AG04450 (cell line): ENCODE data around the gene SIN3B. TPM values are rescaled to one million over a fixed set of nuclear protein-coding genes. Genes with fewer than 3 reads are reported as not detected.

Experiments used
- CTCF ChIA-PET: fragments of 300-600, 350-600 bp; formaldehyde crosslinking; extraction: SDS; loops from one replicate; lab custom pipeline; 2022; ENCODE audit warnings: antibody characterized with exemption, inconsistent platforms; lab: Charles Lee
- POLR2A ChIA-PET: fragments of 350-600 bp; formaldehyde crosslinking; extraction: SDS; loops from one replicate; lab custom pipeline; 2021; ENCODE audit warnings: antibody characterized with exemption, inconsistent platforms; lab: Yijun Ruan, JAX
- DNase-seq: peaks from one replicate; pipeline ENCODE4 v3.0.0-alpha.2; 2011; ENCODE audit warnings: low read depth, low spot score
- H3K27ac ChIP-seq: one replicate; pipeline ENCODE4 v1.5.1; 2012; ENCODE audit warnings: low read depth, low read length, control low read depth
- H3K27me3 ChIP-seq: one replicate; pipeline ENCODE4 v1.6.0; 2012; ENCODE audit warnings: low read length; ENCODE audit not compliant: control insufficient read depth, insufficient read depth
- H3K4me3 ChIP-seq: 2 replicates; pipeline ENCODE4 v1.5.1; 2011; ENCODE audit warnings: mild to moderate bottlenecking, low read depth, low read length, control low read depth
- H3K9me3 ChIP-seq: 2 replicates; pipeline ENCODE4 v1.5.1; 2012; ENCODE audit warnings: low read length; ENCODE audit not compliant: control insufficient read depth, insufficient read depth
- polyA plus RNA-seq: library from polyadenylated mRNA; depleted of rRNA; stranded (reverse); fragments of >200 nt; gene quantifications from 2 replicates; pipeline ENCODE4 v1.2.3, GENCODE V29; 2011
- TF ChIP-seq, protein P1 (sequence below): IDR thresholded peaks from 2 replicates; pipeline ENCODE4 v1.5.1; 2011; ENCODE audit warnings: low read depth, low read length, control low read depth, inconsistent platforms

SIN3B gene
- polyA plus RNA-seq, 1 experiment, result 18.8 TPM

DNA sequence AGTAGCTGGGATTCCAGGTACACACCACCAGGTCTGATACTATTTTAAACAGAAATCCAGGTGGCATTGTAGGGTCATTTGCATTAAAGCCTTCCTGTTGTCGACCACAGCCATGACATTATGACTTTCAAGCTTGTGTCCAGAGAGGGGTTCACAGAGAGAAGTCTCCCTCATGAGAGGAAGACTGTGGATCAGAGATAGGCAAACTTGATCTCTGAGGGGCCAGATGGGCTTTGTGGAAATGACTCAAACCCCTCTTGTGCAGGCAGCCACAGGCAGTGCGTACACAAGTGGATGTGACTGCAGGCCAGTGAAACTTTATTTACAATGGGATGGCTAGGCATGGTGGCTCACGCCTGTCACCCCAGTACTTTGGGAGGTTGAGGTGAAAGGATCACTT lies 31.8 kb downstream of the SIN3B start:
- POLR2A ChIA-PET, result interaction anchor here (0.6 kb wide), 1 partner anchor 11 kb away, joined by 3 read pairs; no protein-coding TSS in a partner anchor
- Histone ChIP-seq H3K27ac (no peak overlapping the region), H3K27me3 (no peaks in the 10 kb centered on the region), H3K4me3 (no peak overlapping the region), H3K9me3 (peaks cover 3% of the 10 kb centered on the region; the same call in 1 of the 2 replicates)
- TF ChIP-seq, protein P1, sequence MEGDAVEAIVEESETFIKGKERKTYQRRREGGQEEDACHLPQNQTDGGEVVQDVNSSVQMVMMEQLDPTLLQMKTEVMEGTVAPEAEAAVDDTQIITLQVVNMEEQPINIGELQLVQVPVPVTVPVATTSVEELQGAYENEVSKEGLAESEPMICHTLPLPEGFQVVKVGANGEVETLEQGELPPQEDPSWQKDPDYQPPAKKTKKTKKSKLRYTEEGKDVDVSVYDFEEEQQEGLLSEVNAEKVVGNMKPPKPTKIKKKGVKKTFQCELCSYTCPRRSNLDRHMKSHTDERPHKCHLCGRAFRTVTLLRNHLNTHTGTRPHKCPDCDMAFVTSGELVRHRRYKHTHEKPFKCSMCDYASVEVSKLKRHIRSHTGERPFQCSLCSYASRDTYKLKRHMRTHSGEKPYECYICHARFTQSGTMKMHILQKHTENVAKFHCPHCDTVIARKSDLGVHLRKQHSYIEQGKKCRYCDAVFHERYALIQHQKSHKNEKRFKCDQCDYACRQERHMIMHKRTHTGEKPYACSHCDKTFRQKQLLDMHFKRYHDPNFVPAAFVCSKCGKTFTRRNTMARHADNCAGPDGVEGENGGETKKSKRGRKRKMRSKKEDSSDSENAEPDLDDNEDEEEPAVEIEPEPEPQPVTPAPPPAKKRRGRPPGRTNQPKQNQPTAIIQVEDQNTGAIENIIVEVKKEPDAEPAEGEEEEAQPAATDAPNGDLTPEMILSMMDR, result no peak
- CTCF ChIA-PET, result no interaction called here
- no peak for DNase-seq

DNA sequence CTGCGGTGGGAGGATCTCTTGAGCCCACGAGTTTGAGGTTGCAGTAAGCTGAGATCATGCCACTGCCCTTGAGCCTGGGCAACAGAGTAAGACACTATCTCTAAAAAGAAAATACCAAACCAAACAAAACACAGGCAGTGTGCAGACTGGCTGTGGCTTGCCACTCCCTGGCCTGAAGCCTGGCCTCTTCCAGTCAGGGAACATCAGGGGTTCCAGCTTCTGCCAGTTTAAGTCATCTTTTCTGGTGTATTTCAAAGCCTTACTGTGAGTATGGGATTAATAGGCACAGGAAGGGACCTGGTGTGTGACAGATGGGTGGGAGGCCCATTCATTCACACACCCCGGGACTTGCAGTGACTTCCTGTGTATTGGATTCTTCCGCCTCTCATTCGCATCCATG lies 32.6 kb downstream of the SIN3B start:
- POLR2A ChIA-PET, result no interaction called here
- Histone ChIP-seq H3K9me3 (peaks cover 3% of the 10 kb centered on the region; the same call in 1 of the 2 replicates), H3K4me3 (no peak overlapping the region), H3K27ac (no peak overlapping the region), H3K27me3 (no peaks in the 10 kb centered on the region)
- CTCF ChIA-PET, result no interaction called here
- TF ChIP-seq, protein P1, result no peak
- DNase-seq, result no peak

DNA sequence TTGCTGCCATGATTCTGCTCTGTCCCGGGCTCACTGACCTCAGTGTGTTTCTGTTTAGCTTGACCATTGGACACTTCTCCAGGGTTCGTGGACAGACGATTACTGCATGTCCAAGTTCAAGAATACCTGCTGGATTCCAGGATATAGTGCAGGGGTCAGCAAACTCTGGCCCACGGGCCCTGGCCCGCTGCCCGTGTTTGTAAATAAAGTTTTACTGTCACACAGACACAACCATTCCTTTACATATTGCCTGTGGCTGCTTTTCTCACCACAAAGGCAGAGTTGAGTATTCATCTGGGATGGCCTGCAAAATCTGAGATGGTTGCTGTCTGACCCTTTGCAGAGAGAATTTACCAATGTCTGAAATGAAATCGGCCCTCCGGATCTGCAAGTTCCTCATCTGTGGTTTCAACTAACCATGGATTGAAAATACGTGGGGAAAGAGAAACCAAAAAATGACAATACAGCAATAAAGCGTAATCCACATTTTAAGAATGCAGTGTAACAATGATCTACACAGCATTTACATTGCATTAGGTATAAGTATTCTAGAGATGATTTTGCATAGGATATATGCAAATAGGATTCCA lies 33.7 kb downstream of the SIN3B start:
- no peaks in the 10 kb centered on the region for H3K27me3 ChIP-seq
- CTCF ChIA-PET, result no interaction called here

DNA sequence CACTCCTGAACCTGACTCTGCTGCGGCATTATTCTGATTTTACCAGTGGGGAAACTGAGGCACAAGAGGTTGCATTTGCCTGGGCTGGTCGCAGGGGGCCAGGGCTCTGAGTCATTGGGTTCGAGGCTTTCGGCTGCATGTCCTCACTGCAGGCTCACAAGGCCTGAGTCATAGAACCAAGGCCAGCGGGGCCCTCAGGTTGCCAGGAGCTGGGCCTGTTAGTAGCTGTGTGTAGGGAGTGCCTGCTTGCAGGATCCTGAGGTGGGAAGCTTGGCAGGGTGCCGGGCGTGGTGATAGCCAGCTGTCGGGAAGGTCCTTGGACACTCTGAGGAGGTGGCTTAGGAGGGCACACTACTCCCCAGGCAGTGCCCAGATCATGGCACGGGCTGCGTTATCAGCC lies 38.0 kb downstream of the SIN3B start:
- TF ChIP-seq, protein P1, result no peak
- ChIA-PET POLR2A (interaction anchor here (0.6 kb wide), 1 partner anchor 10 kb away, joined by 3 read pairs; no protein-coding TSS in a partner anchor), CTCF (no interaction called here)
- no peaks in the 10 kb centered on the region; the same call in 1 of the 2 replicates for H3K9me3 ChIP-seq
- DNase-seq, result no peak
- no peak overlapping the region for H3K27ac ChIP-seq
- no peak overlapping the region for H3K4me3 ChIP-seq
- H3K27me3 ChIP-seq, result no peaks in the 10 kb centered on the region

More for the DNA sequence above, 33.7 kb downstream of the SIN3B start:
- no peak for DNase-seq
- Histone ChIP-seq H3K4me3 (no peak overlapping the region), H3K9me3 (peaks cover 3% of the 10 kb centered on the region; the same call in 1 of the 2 replicates), H3K27ac (no peak overlapping the region)
- POLR2A ChIA-PET, result no interaction called here
- TF ChIP-seq, protein P1, result no peak

DNA sequence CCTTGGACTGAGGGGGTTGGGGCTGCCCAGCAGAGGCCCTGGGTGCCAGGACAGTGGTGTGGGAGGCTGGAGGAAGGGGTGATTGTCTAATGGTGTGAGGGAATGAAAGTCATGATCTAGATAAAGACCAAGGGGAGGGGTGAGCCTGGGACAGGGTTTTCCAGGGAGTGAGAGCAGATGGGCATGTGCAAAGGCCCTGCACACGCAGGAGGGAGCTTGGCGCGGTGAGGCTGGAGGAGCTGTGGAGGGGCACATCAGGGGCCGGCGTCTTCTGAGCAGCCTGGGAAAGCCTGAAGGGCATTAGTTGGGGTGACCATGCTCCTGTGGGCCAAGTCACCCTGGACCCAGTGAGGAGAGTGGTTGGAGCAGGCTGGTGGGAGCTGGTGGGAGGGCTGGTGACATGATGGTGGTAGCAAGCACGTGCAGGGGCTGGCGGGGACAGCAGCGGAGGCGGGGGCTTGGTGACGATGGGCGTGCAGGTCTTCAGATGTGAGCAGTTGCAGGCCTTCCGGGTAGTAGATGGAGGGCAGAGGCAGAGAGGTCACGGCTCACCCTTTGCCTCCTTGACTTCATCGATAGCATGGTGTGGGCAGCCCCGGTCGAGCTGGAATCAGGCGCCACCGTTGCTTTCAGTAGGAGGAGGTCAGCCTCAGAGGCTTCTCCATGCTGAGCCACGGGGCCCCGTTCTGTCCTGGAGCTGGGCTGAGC lies 39.4 kb downstream of the SIN3B start:
- TF ChIP-seq, protein P1, result no peak
- Histone ChIP-seq H3K4me3 (no peak overlapping the region), H3K9me3 (peaks cover 1% of the 10 kb centered on the region; the same call in 1 of the 2 replicates), H3K27me3 (no peaks in the 10 kb centered on the region), H3K27ac (no peak overlapping the region)
- POLR2A ChIA-PET, result no interaction called here
- DNase-seq, result no peak
- CTCF ChIA-PET, result no interaction called here
